HEK293 (cell line): Measurements from ENCODE around the gene ATP6V1G1.

Experiments
- BCL11A ChIP-seq: fragments of 450-650 bp; formaldehyde crosslinking; IDR thresholded peaks from 2 replicates; pipeline ENCODE4 v1.5.1; 2016; ENCODE audit warnings: low read depth, missing biosample characterization, missing genetic modification characterization
- FEZF1 ChIP-seq: fragments of 450-650 bp; formaldehyde crosslinking; IDR thresholded peaks from 2 replicates; pipeline ENCODE4 v1.5.1; 2016; ENCODE audit warnings: missing biosample characterization, missing genetic modification characterization
- GLIS1 ChIP-seq: fragments of 450-650 bp; formaldehyde crosslinking; IDR thresholded peaks from 2 replicates; pipeline ENCODE4 v1.5.1; 2016; ENCODE audit warnings: missing biosample characterization, missing genetic modification characterization
- GLIS2 ChIP-seq: fragments of 450-650 bp; formaldehyde crosslinking; IDR thresholded peaks from 2 replicates; pipeline ENCODE4 v1.5.1; 2016; ENCODE audit warnings: missing biosample characterization, missing genetic modification characterization
- KLF8 ChIP-seq: fragments of 450-650 bp; formaldehyde crosslinking; IDR thresholded peaks from 2 replicates; pipeline ENCODE4 v1.5.1; 2016; ENCODE audit warnings: missing biosample characterization, missing genetic modification characterization
- KLF9 ChIP-seq: fragments of 450-650 bp; formaldehyde crosslinking; IDR thresholded peaks from 2 replicates; pipeline ENCODE4 v1.5.1; 2016; ENCODE audit warnings: missing biosample characterization, missing genetic modification characterization, low read depth
- TCF7L2 ChIP-seq: IDR thresholded peaks from 2 replicates; pipeline ENCODE4 v1.6.1; 2011; ENCODE audit warnings: low read depth, mild to moderate bottlenecking, inconsistent platforms, low read length, moderate library complexity, borderline replicate concordance
- TRIM28 ChIP-seq: IDR thresholded peaks from 2 replicates; pipeline ENCODE4 v1.6.1; 2011; ENCODE audit warnings: low read length, control low read depth, borderline replicate concordance
- WT1 ChIP-seq: fragments of 450-650 bp; formaldehyde crosslinking; IDR thresholded peaks from 2 replicates; pipeline ENCODE4 v1.5.1; 2016; ENCODE audit warnings: missing biosample characterization, missing genetic modification characterization
- ZNF114 ChIP-seq: fragments of 450-650 bp; formaldehyde crosslinking; IDR thresholded peaks from 2 replicates; pipeline ENCODE4 v1.5.0; 2017; ENCODE audit warnings: missing biosample characterization, missing genetic modification characterization
- ZNF133 ChIP-seq: fragments of 450-650 bp; formaldehyde crosslinking; IDR thresholded peaks from 2 replicates; pipeline ENCODE4 v1.5.1; 2016; ENCODE audit warnings: missing biosample characterization, missing genetic modification characterization
- ZNF16 ChIP-seq: fragments of 450-650 bp; formaldehyde crosslinking; IDR thresholded peaks from 2 replicates; pipeline ENCODE4 v1.5.1; 2016; ENCODE audit warnings: low read depth, missing biosample characterization, missing genetic modification characterization
- ZNF24 ChIP-seq: fragments of 450-650 bp; formaldehyde crosslinking; IDR thresholded peaks from 2 replicates; pipeline ENCODE4 v1.5.1; 2016; ENCODE audit warnings: missing biosample characterization, missing genetic modification characterization
- ZNF335 ChIP-seq: fragments of 450-650 bp; formaldehyde crosslinking; conservative IDR thresholded peaks from 2 replicates; pipeline ENCODE4 v1.5.1; 2016; ENCODE audit warnings: missing biosample characterization, missing genetic modification characterization
- ZNF366 ChIP-seq: fragments of 450-650 bp; formaldehyde crosslinking; conservative IDR thresholded peaks from 2 replicates; pipeline ENCODE4 v1.5.1; 2016; ENCODE audit warnings: missing biosample characterization, missing genetic modification characterization
- ZNF394 ChIP-seq: fragments of 450-650 bp; formaldehyde crosslinking; IDR thresholded peaks from 2 replicates; pipeline ENCODE4 v1.5.1; 2016; ENCODE audit warnings: missing biosample characterization, missing genetic modification characterization, mild to moderate bottlenecking, moderate library complexity, borderline replicate concordance
- ZNF529 ChIP-seq: fragments of 450-650 bp; formaldehyde crosslinking; IDR thresholded peaks from 2 replicates; pipeline ENCODE4 v1.5.1; 2017; ENCODE audit warnings: missing genetic modification characterization, missing biosample characterization; ENCODE audit not compliant: insufficient replicate concordance
- ZNF660 ChIP-seq: fragments of 450-650 bp; IDR thresholded peaks from 2 replicates; pipeline ENCODE4 v1.5.1; 2018; ENCODE audit warnings: missing biosample characterization, mild to moderate bottlenecking, missing genetic modification characterization
- ZNF843 ChIP-seq: fragments of 450-650 bp; formaldehyde crosslinking; IDR thresholded peaks from 2 replicates; pipeline ENCODE4 v1.5.1; 2016; ENCODE audit warnings: missing biosample characterization, missing genetic modification characterization
- TF ChIP-seq, protein P1 (sequence below): fragments of 450-650 bp; formaldehyde crosslinking; IDR thresholded peaks from 2 replicates; pipeline ENCODE4 v1.5.1; 2016; ENCODE audit warnings: missing biosample characterization, missing genetic modification characterization, borderline replicate concordance
- TF ChIP-seq, protein P2 (sequence below): fragments of 450-650 bp; formaldehyde crosslinking; IDR thresholded peaks from 2 replicates; pipeline ENCODE4 v1.5.1; 2016; ENCODE audit warnings: missing biosample characterization, missing genetic modification characterization, low read depth
- TF ChIP-seq, protein P3 (sequence below): fragments of 450-650 bp; formaldehyde crosslinking; IDR thresholded peaks from 2 replicates; pipeline ENCODE4 v1.5.1; 2017; ENCODE audit warnings: missing biosample characterization, missing genetic modification characterization
- TF ChIP-seq, protein P4 (sequence below): fragments of 450-650 bp; formaldehyde crosslinking; optimal IDR thresholded peaks from 2 replicates; pipeline ENCODE3; 2016; ENCODE audit warnings: missing biosample characterization, mild to moderate bottlenecking, missing genetic modification characterization
- TF ChIP-seq, protein P5 (sequence below): fragments of 450-650 bp; formaldehyde crosslinking; IDR thresholded peaks from 2 replicates; pipeline ENCODE4 v1.5.1; 2016; ENCODE audit warnings: missing biosample characterization, missing genetic modification characterization
- TF ChIP-seq, protein P6 (sequence below): fragments of 450-650 bp; formaldehyde crosslinking; IDR thresholded peaks from 2 replicates; pipeline ENCODE4 v1.5.1; 2016; ENCODE audit warnings: missing biosample characterization, missing genetic modification characterization

ATP6V1G1 gene

DNA sequence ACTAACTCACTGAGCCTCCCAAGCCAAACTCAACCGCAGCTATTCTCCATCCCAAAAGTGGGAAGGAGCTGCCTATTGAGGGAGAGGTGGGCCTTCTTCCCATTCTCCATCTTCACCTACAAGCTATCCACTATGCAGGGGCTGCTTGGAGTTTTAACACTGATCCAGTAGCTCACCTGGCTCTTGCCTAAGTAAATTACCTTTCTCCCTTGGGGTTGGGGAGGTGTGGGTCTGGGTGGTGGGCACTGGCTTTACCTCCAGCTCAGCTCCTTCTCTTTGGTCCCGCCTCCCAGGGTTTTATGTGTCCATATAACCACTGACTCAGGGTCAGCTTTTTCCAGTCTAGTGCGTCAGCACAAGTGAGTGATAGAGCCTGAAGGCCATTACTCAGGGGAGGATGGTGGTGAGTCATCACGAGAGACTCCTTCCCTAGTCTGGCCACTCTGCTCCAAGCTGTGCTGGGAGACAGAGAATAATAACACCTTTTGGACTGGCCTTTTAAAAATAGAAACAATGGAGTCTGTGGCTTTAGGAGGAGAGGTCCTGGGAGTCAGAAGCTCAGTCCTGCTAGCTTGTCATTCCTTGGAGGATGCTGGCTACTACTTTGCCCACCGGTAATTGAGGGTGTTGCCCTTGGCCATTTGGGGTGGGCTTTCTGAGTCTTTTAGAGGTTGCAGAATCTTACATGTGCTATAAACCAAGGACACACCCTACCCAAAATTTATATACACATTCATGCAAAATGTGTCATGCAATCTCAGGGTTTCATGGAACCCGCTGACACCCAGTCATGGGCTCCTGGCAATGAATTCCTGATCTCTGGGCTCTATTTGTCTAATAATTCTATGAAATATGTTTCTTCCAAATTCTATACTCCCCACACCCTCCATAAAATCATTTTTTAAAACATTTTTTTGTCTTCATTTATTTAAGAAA, 35.6 kb upstream of the ATP6V1G1 start (continued):
- TF ChIP-seq, protein P1, sequence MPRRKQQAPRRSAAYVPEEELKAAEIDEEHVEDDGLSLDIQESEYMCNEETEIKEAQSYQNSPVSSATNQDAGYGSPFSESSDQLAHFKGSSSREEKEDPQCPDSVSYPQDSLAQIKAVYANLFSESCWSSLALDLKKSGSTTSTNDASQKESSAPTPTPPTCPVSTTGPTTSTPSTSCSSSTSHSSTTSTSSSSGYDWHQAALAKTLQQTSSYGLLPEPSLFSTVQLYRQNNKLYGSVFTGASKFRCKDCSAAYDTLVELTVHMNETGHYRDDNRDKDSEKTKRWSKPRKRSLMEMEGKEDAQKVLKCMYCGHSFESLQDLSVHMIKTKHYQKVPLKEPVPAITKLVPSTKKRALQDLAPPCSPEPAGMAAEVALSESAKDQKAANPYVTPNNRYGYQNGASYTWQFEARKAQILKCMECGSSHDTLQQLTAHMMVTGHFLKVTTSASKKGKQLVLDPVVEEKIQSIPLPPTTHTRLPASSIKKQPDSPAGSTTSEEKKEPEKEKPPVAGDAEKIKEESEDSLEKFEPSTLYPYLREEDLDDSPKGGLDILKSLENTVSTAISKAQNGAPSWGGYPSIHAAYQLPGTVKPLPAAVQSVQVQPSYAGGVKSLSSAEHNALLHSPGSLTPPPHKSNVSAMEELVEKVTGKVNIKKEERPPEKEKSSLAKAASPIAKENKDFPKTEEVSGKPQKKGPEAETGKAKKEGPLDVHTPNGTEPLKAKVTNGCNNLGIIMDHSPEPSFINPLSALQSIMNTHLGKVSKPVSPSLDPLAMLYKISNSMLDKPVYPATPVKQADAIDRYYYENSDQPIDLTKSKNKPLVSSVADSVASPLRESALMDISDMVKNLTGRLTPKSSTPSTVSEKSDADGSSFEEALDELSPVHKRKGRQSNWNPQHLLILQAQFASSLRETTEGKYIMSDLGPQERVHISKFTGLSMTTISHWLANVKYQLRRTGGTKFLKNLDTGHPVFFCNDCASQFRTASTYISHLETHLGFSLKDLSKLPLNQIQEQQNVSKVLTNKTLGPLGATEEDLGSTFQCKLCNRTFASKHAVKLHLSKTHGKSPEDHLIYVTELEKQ (tag by site-specific recombination) = peak; percentile 42
- TF ChIP-seq KLF8 (tag by site-specific recombination) = peak; percentile 14; the same call in 1 of the 2 replicates
- TF ChIP-seq BCL11A (tag by site-specific recombination) = peak; percentile 77
- TF ChIP-seq ZNF133 (tag by site-specific recombination) = no peak
- peak; percentile 25; the same call in 1 of the 2 replicates for TF ChIP-seq ZNF335 (tag by site-specific recombination)
- TF ChIP-seq, protein P2, sequence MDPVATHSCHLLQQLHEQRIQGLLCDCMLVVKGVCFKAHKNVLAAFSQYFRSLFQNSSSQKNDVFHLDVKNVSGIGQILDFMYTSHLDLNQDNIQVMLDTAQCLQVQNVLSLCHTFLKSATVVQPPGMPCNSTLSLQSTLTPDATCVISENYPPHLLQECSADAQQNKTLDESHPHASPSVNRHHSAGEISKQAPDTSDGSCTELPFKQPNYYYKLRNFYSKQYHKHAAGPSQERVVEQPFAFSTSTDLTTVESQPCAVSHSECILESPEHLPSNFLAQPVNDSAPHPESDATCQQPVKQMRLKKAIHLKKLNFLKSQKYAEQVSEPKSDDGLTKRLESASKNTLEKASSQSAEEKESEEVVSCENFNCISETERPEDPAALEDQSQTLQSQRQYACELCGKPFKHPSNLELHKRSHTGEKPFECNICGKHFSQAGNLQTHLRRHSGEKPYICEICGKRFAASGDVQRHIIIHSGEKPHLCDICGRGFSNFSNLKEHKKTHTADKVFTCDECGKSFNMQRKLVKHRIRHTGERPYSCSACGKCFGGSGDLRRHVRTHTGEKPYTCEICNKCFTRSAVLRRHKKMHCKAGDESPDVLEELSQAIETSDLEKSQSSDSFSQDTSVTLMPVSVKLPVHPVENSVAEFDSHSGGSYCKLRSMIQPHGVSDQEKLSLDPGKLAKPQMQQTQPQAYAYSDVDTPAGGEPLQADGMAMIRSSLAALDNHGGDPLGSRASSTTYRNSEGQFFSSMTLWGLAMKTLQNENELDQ (tag by site-specific recombination) = no peak
- TF ChIP-seq WT1 (tag by site-specific recombination) = peak; percentile 88
- no peak for TF ChIP-seq ZNF529
- no peak for TF ChIP-seq KLF9 (tag by site-specific recombination)
- no peak for TF ChIP-seq TCF7L2
- no peak for TF ChIP-seq ZNF16 (tag by site-specific recombination)
- 0 out of 2 replicates have a peak, but pooled peaks have one; percentile 21 for TF ChIP-seq ZNF843 (tag by site-specific recombination)
- 0 out of 2 replicates have a peak, but pooled peaks have one; percentile 55 for TF ChIP-seq ZNF24
- peak; percentile 57 for TF ChIP-seq GLIS2
- TF ChIP-seq, protein P3, sequence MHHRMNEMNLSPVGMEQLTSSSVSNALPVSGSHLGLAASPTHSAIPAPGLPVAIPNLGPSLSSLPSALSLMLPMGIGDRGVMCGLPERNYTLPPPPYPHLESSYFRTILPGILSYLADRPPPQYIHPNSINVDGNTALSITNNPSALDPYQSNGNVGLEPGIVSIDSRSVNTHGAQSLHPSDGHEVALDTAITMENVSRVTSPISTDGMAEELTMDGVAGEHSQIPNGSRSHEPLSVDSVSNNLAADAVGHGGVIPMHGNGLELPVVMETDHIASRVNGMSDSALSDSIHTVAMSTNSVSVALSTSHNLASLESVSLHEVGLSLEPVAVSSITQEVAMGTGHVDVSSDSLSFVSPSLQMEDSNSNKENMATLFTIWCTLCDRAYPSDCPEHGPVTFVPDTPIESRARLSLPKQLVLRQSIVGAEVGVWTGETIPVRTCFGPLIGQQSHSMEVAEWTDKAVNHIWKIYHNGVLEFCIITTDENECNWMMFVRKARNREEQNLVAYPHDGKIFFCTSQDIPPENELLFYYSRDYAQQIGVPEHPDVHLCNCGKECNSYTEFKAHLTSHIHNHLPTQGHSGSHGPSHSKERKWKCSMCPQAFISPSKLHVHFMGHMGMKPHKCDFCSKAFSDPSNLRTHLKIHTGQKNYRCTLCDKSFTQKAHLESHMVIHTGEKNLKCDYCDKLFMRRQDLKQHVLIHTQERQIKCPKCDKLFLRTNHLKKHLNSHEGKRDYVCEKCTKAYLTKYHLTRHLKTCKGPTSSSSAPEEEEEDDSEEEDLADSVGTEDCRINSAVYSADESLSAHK = no peak
- TF ChIP-seq ZNF660 = peak; percentile 20; the same call in 1 of the 2 replicates
- TF ChIP-seq, protein P4, sequence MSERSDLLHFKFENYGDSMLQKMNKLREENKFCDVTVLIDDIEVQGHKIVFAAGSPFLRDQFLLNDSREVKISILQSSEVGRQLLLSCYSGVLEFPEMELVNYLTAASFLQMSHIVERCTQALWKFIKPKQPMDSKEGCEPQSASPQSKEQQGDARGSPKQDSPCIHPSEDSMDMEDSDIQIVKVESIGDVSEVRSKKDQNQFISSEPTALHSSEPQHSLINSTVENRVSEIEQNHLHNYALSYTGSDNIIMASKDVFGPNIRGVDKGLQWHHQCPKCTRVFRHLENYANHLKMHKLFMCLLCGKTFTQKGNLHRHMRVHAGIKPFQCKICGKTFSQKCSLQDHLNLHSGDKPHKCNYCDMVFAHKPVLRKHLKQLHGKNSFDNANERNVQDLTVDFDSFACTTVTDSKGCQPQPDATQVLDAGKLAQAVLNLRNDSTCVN (tag by site-specific recombination) = no peak
- TF ChIP-seq TRIM28 = peak; percentile 50; the same call in 1 of the 2 replicates
- TF ChIP-seq FEZF1 (tag by site-specific recombination) = peak; percentile 41
- TF ChIP-seq ZNF366 (tag by site-specific recombination) = peak; percentile 88
- TF ChIP-seq ZNF394 (tag by site-specific recombination) = no peak
- TF ChIP-seq, protein P5, sequence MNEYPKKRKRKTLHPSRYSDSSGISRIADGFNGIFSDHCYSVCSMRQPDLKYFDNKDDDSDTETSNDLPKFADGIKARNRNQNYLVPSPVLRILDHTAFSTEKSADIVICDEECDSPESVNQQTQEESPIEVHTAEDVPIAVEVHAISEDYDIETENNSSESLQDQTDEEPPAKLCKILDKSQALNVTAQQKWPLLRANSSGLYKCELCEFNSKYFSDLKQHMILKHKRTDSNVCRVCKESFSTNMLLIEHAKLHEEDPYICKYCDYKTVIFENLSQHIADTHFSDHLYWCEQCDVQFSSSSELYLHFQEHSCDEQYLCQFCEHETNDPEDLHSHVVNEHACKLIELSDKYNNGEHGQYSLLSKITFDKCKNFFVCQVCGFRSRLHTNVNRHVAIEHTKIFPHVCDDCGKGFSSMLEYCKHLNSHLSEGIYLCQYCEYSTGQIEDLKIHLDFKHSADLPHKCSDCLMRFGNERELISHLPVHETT (tag by site-specific recombination) = peak; percentile 54
- TF ChIP-seq ZNF114 (tag by site-specific recombination) = no peak
- TF ChIP-seq, protein P6, sequence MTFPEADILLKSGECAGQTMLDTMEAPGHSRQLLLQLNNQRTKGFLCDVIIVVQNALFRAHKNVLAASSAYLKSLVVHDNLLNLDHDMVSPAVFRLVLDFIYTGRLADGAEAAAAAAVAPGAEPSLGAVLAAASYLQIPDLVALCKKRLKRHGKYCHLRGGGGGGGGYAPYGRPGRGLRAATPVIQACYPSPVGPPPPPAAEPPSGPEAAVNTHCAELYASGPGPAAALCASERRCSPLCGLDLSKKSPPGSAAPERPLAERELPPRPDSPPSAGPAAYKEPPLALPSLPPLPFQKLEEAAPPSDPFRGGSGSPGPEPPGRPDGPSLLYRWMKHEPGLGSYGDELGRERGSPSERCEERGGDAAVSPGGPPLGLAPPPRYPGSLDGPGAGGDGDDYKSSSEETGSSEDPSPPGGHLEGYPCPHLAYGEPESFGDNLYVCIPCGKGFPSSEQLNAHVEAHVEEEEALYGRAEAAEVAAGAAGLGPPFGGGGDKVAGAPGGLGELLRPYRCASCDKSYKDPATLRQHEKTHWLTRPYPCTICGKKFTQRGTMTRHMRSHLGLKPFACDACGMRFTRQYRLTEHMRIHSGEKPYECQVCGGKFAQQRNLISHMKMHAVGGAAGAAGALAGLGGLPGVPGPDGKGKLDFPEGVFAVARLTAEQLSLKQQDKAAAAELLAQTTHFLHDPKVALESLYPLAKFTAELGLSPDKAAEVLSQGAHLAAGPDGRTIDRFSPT = peak; percentile 89
- TF ChIP-seq GLIS1 (tag by site-specific recombination) = peak; percentile 94
